K562 (cell line): ENCODE measurements around the gene JMY. TPM values are rescaled to one million over a fixed set of nuclear protein-coding genes. Genes with fewer than 3 reads are reported as not detected.

Experiments used
- FUS ChIP-seq: fragments of 200-400 bp; formaldehyde crosslinking; optimal IDR thresholded peaks from 2 replicates; pipeline ENCODE3; 2017; ENCODE audit warnings: low read depth, low read length
- HEY1 ChIP-seq: fragments of 250-450 bp; sonication (Bioruptor Pico); IDR thresholded peaks from 2 replicates; pipeline ENCODE4 v1.5.0; 2020; ENCODE audit warnings: mild to moderate bottlenecking, moderate library complexity, borderline replicate concordance
- HNRNPL ChIP-seq: fragments of 200-400 bp; formaldehyde crosslinking; IDR thresholded peaks from 2 replicates; pipeline ENCODE4 v1.6.1; 2017; ENCODE audit warnings: low read depth, mild to moderate bottlenecking, low read length
- KHSRP ChIP-seq: fragments of 450-650 bp; IDR thresholded peaks from 2 replicates; pipeline ENCODE4 v1.6.1; 2017
- NCOA1 ChIP-seq: fragments of 450-650 bp; IDR thresholded peaks from 2 replicates; pipeline ENCODE4 v1.6.1; 2016; ENCODE audit warnings: low read depth
- SMAD2 ChIP-seq: fragments of 150-350 bp; IDR thresholded peaks from 2 replicates; pipeline ENCODE4 v1.6.1; 2014; ENCODE audit warnings: low read depth, mild to moderate bottlenecking, low read length
- SNIP1 ChIP-seq: fragments of 450-650 bp; IDR thresholded peaks from 2 replicates; pipeline ENCODE4 v1.7.1; 2017; ENCODE audit warnings: low read depth, mild to moderate bottlenecking
- ZNF175 ChIP-seq: fragments of 200-800 bp; sonication (Bioruptor generic); IDR thresholded peaks from 2 replicates; pipeline ENCODE4 v1.6.1; 2016; ENCODE audit warnings: low read depth, mild to moderate bottlenecking, missing genetic modification characterization, missing compliant biosample characterization
- polyA plus RNA-seq, 8 experiments: library from polyadenylated mRNA; depleted of rRNA in 4 of 8; stranded (reverse) in 5 of 8; unstranded in 3 of 8; fragments of >200 nt; fragmentation: Nextera tagmentation in 2 of 8; fragmentation: Illumina TruSeq in 1 of 8; extraction: Ambion mirVana in 2 of 8; extraction: Trizol in 1 of 8; gene quantifications; 2 replicates each; pipeline versions ENCODE4 v1.2.1 to v1.2.3, GENCODE V29; 2011 to 2014; ENCODE audit warnings: inconsistent platforms in 1 of 8, missing spikeins in 1 of 8
- total RNA-seq, 7 experiments: library from RNA; depleted of rRNA in 6 of 7; stranded (reverse); fragments of >200 nt in 6 of 7; fragmentation: Illumina TruSeq in 2 of 7; extraction: Trizol in 2 of 7; gene quantifications; 2 replicates each; pipeline versions ENCODE4 v1.2.1 to v1.2.3, GENCODE V29; 2011 to 2021; ENCODE audit warnings: low replicate concordance in 1 of 7
- TF ChIP-seq, protein P1 (sequence below): sonication (generic); formaldehyde crosslinking; IDR thresholded peaks from 2 replicates; pipeline ENCODE4 v1.8.1; 2023; ENCODE audit warnings: mild to moderate bottlenecking, missing genetic modification reagents
- TF ChIP-seq, protein P2 (sequence below): fragments of 450-650 bp; formaldehyde crosslinking; IDR thresholded peaks from 2 replicates; pipeline ENCODE4 v1.4.0; 2020; ENCODE audit warnings: mild to moderate bottlenecking, moderate library complexity

JMY gene
- total and polyA plus RNA-seq, 9 of the 15 experiments (the other 6 are each of a cell fraction or from before 2014, with no cell fraction given) = 1.1 to 5.5 (median 3.7) TPM

DNA sequence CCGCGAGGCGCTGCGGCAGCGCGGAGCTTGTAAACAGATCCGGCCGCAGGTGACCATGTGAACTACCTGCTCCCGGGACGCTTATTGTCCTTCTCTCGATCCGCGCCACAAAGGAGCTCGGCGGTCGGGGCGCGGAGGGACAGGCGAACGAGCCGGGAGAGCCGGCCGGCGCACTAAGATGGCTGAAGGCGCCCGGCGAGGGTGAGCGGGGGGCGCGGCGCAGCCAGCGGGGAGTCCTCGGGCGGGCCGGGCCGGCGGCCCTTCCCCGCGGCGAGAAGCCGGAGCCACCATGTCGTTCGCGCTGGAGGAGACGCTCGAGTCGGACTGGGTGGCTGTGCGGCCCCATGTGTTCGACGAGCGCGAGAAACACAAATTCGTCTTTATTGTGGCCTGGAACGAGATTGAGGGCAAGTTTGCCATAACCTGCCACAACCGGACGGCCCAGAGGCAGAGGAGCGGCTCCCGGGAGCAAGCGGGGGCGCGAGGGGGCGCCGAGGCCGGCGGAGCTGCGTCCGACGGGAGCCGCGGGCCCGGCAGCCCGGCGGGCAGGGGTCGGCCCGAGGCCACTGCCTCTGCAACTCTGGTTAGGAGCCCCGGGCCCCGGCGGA is 535 bp downstream of the JMY start (continued):
- TF ChIP-seq HNRNPL (0 out of 2 replicates have a peak, but pooled peaks have one; percentile 30), SNIP1 (no peak), SMAD2 (no peak), KHSRP (no peak), FUS (peak; percentile 29), NCOA1 (no peak), ZNF175 (CRISPR knock-in tag) (no peak), HEY1 (CRISPR knock-in tag) (no peak)
- TF ChIP-seq, protein P1, sequence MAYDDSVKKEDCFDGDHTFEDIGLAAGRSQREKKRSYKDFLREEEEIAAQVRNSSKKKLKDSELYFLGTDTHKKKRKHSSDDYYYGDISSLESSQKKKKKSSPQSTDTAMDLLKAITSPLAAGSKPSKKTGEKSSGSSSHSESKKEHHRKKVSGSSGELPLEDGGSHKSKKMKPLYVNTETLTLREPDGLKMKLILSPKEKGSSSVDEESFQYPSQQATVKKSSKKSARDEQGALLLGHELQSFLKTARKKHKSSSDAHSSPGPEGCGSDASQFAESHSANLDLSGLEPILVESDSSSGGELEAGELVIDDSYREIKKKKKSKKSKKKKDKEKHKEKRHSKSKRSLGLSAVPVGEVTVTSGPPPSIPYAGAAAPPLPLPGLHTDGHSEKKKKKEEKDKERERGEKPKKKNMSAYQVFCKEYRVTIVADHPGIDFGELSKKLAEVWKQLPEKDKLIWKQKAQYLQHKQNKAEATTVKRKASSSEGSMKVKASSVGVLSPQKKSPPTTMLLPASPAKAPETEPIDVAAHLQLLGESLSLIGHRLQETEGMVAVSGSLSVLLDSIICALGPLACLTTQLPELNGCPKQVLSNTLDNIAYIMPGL (CRISPR knock-in tag) = peak; percentile 16; the same call in 1 of the 2 replicates
- TF ChIP-seq, protein P2, sequence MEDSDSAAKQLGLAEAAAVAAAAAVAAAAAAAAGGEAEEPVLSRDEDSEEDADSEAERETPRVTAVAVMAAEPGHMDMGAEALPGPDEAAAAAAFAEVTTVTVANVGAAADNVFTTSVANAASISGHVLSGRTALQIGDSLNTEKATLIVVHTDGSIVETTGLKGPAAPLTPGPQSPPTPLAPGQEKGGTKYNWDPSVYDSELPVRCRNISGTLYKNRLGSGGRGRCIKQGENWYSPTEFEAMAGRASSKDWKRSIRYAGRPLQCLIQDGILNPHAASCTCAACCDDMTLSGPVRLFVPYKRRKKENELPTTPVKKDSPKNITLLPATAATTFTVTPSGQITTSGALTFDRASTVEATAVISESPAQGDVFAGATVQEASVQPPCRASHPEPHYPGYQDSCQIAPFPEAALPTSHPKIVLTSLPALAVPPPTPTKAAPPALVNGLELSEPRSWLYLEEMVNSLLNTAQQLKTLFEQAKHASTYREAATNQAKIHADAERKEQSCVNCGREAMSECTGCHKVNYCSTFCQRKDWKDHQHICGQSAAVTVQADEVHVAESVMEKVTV (CRISPR knock-in tag) = no peak
